ENCODE results near the gene SRRM5. TPM values are rescaled to one million over a fixed set of nuclear protein-coding genes. Genes with fewer than 3 reads are reported as not detected.

Gene SRRM5
- total RNA-seq, 1 experiment from 2014 or later: 0.70 TPM

DNA sequence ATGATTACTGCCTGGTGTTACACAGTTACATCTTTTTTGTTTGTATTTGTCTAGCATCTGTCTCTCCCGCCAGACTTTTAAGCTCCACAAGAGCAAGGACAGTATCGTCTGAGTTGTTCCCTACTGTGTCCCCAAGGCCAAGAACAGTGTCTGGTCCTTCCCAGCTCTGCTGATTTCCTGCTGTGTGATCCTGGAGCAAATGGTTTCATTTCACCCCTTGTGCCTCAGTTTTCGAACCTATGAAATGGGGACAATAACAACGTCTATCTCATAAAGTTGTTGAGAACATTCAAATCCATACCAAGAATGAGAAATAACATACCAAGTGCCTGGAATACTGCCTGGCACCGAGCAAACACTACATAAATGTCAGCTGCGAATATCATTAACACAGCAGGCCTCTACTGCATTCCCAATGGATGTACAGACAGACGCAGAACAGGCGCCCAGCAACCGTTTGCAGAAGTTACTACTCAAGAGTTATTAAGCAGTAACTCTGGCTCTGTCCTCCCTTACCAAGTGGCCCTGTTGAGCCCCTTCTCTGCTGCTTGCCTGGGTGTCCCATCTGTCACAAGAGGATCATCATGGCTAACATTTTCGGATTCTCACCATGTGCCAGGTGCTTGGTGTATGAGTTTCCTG is 48.0 kb upstream of the SRRM5 start:
- Mint-ChIP-seq H3K27ac (no peak overlapping the region; a peak in 1 of 7 replicates), H3K9me3 (no peaks in the 10 kb centered on the region), H3K4me1 (no peaks in the 10 kb centered on the region), H3K36me3 (ENCODE audit: insufficient read depth in 1 of 3, low read depth in 3 of 3) (peaks cover 6 to 26% (median 19%) of the 10 kb centered on the region in 3 experiments; a peak in 6 of 7 replicates), H3K27me3 (ENCODE audit: low read depth) (no peaks in the 10 kb centered on the region; the same call in 1 of the 2 replicates), H3K4me3 (no peak overlapping the region)
- no peak overlapping the region for H3K56ac ChIP-seq (ENCODE audit: insufficient read length, low read depth, low read length)
- H3K27ac ChIP-seq (ENCODE audit: insufficient read length, low read depth, low read length): no peak overlapping the region
- TF ChIP-seq, protein P1, sequence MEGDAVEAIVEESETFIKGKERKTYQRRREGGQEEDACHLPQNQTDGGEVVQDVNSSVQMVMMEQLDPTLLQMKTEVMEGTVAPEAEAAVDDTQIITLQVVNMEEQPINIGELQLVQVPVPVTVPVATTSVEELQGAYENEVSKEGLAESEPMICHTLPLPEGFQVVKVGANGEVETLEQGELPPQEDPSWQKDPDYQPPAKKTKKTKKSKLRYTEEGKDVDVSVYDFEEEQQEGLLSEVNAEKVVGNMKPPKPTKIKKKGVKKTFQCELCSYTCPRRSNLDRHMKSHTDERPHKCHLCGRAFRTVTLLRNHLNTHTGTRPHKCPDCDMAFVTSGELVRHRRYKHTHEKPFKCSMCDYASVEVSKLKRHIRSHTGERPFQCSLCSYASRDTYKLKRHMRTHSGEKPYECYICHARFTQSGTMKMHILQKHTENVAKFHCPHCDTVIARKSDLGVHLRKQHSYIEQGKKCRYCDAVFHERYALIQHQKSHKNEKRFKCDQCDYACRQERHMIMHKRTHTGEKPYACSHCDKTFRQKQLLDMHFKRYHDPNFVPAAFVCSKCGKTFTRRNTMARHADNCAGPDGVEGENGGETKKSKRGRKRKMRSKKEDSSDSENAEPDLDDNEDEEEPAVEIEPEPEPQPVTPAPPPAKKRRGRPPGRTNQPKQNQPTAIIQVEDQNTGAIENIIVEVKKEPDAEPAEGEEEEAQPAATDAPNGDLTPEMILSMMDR (conservative IDR thresholded peaks at IDR 0.05): no peak
- no peak overlapping the region for H2BK15ac ChIP-seq (ENCODE audit: low read depth, low read length)
- no peak overlapping the region for H3K9ac ChIP-seq (ENCODE audit: extremely low read depth, insufficient read length, low read length)
- H3K14ac ChIP-seq (ENCODE audit: insufficient read depth, low read length): no peak overlapping the region
- no peak overlapping the region for H3K18ac ChIP-seq (ENCODE audit: insufficient read length, low read depth, low read length)
- H2BK20ac ChIP-seq (ENCODE audit: low read depth, low read length, poor library complexity, severe bottlenecking): no peak overlapping the region
- no peaks in the 10 kb centered on the region for H3K4me1 ChIP-seq (ENCODE audit: insufficient read depth, low read length)
- no peak overlapping the region for H2AK5ac ChIP-seq (ENCODE audit: insufficient read length, low read length)
- DNase-seq: no peak
- H3K9me3 ChIP-seq (ENCODE audit: control insufficient read depth, low read depth, low read length): no peaks in the 10 kb centered on the region
- no peak overlapping the region for H2AFZ ChIP-seq (ENCODE audit: low read length)
- H3T11ph ChIP-seq (ENCODE audit: low read length): no peak overlapping the region
- H4K8ac ChIP-seq (replicated peaks; ENCODE audit: insufficient read length, low read depth, low read length): no peak overlapping the region
- no CpG with 5 or more reads among the region's 10 CpGs for WGBS (ENCODE audit: extremely low coverage, insufficient read length, low lambda C conversion rate)
- H2BK120ac ChIP-seq (ENCODE audit: low read depth, low read length, poor library complexity, severe bottlenecking): no peak overlapping the region
- no peak overlapping the region for H4K5ac ChIP-seq (ENCODE audit: insufficient read length, low read depth, low read length)
- no peak overlapping the region for H3K4ac ChIP-seq (ENCODE audit: low read depth, low read length)
- H3K27me3 ChIP-seq (ENCODE audit: insufficient read depth, low read length): no peaks in the 10 kb centered on the region
- H2BK5ac ChIP-seq (ENCODE audit: insufficient read length, low read length): no peak overlapping the region
- no peak overlapping the region for H3K23ac ChIP-seq (ENCODE audit: insufficient read length, low read depth, low read length)
- no peaks in the 10 kb centered on the region for H3K23me2 ChIP-seq (ENCODE audit: insufficient read length, low read depth, low read length, poor library complexity, severe bottlenecking)
- H3K79me1 ChIP-seq (ENCODE audit: insufficient read depth, low read depth, low read length, poor library complexity, severe bottlenecking): no peaks in the 10 kb centered on the region
- H2BK12ac ChIP-seq (ENCODE audit: insufficient read length, low read depth, low read length): no peak overlapping the region
- H4K20me1 ChIP-seq (ENCODE audit: control insufficient read depth, insufficient read depth, insufficient read length): no peaks in the 10 kb centered on the region
- no peak overlapping the region for H4K91ac ChIP-seq (ENCODE audit: insufficient read length, low read depth, low read length)
- no peak overlapping the region for H3K4me2 ChIP-seq (ENCODE audit: insufficient read depth, insufficient read length, low read length)
- H3K79me2 ChIP-seq (ENCODE audit: insufficient read depth, low read length): no peaks in the 10 kb centered on the region
